H1 (cell line): Measurements from ENCODE around the gene PRMT1. TPM values are rescaled to one million over a fixed set of nuclear protein-coding genes. Genes with fewer than 3 reads are reported as not detected.

ENCODE experiments used
- CTCF ChIA-PET: fragments of 300-600 bp; sonication (Branson Sonifier 250); formaldehyde crosslinking; loops from one replicate; lab custom pipeline; 2021; ENCODE audit not compliant: partially characterized antibody; lab: Charles Lee
- POLR2A ChIA-PET: fragments of 300-600 bp; sonication (Branson Sonifier 250); formaldehyde crosslinking; loops from one replicate; lab custom pipeline; 2021; ENCODE audit warnings: inconsistent platforms; ENCODE audit not compliant: partially characterized antibody; lab: Charles Lee
- DNase-seq, 2 experiments: peaks; one replicate each; pipeline versions ENCODE4 v3.0.0 to v3.0.0-alpha.2; 2010 to 2022; ENCODE audit warnings: low spot score in 2 of 2, low read depth in 1 of 2, mixed read lengths in 1 of 2
- FAIRE-seq: peaks from 2 replicates; lab custom pipeline; 2011; peaks lifted over from hg19 to GRCh38; lab: Jason Lieb, UNC
- H2AFZ ChIP-seq: 2 replicates; pipeline ENCODE4 v1.8.1; 2012; ENCODE audit warnings: low read length, inconsistent platforms
- H2AK5ac ChIP-seq: 2 replicates; pipeline ENCODE4 v1.6.1; 2013; ENCODE audit warnings: low read depth, low read length
- H2BK120ac ChIP-seq: replicated peaks from 2 replicates; pipeline ENCODE3; 2013; ENCODE audit warnings: low read depth, low read length, inconsistent platforms
- H2BK12ac ChIP-seq: 2 replicates; pipeline ENCODE4 v1.6.1; 2013; ENCODE audit warnings: low read depth, low read length
- H2BK15ac ChIP-seq: 2 replicates; pipeline ENCODE4 v1.6.1; 2013; ENCODE audit warnings: low read length
- H2BK20ac ChIP-seq: 2 replicates; pipeline ENCODE4 v1.6.1; 2013; ENCODE audit warnings: low read length
- H2BK5ac ChIP-seq: 2 replicates; pipeline ENCODE4 v1.6.1; 2013; ENCODE audit warnings: low read depth, low read length
- H3K14ac ChIP-seq: 2 replicates; pipeline ENCODE4 v1.6.1; 2013; ENCODE audit warnings: inconsistent platforms; ENCODE audit not compliant: insufficient read length
- H3K18ac ChIP-seq: 2 replicates; pipeline ENCODE4 v1.6.1; 2013; ENCODE audit warnings: low read length; ENCODE audit errors: extremely low read depth
- H3K23ac ChIP-seq: 2 replicates; pipeline ENCODE4 v1.6.1; 2013; ENCODE audit warnings: inconsistent platforms; ENCODE audit not compliant: insufficient read length
- H3K23me2 ChIP-seq: 2 replicates; pipeline ENCODE4 v1.6.1; 2013; ENCODE audit warnings: low read depth, low read length
- H3K27ac ChIP-seq: 2 replicates; pipeline ENCODE4 v1.6.1; 2011; ENCODE audit warnings: low read depth, low read length, inconsistent platforms
- H3K27me3 ChIP-seq, 4 experiments: replicated peaks in 1 of 4; 1 replicate in 1 of 4; 2 replicates in 3 of 4; pipeline versions ENCODE4 v1.6.1 to v1.8.1; 2011 to 2013; ENCODE audit warnings: low read length in 3 of 4, mild to moderate bottlenecking in 3 of 4, inconsistent platforms in 2 of 4, mixed read lengths in 2 of 4, moderate library complexity in 1 of 4; ENCODE audit not compliant: control insufficient read depth in 3 of 4, insufficient read depth in 3 of 4; ENCODE audit errors: extremely low read depth in 1 of 4
- H3K36me3 ChIP-seq, 4 experiments: 2 replicates each; pipeline versions ENCODE4 v1.6.1 to v1.8.1; 2011 to 2013; ENCODE audit warnings: mild to moderate bottlenecking in 4 of 4, low read length in 3 of 4, moderate library complexity in 2 of 4, control low read depth in 1 of 4, inconsistent platforms in 1 of 4; ENCODE audit not compliant: insufficient read depth in 4 of 4, control insufficient read depth in 2 of 4
- H3K4ac ChIP-seq: replicated peaks from 2 replicates; pipeline ENCODE3; 2013; ENCODE audit warnings: low read length, low read depth, mixed read lengths, inconsistent platforms; ENCODE audit not compliant: insufficient read length
- H3K4me1 ChIP-seq, 4 experiments: replicated peaks in 1 of 4; 1 replicate in 1 of 4; 2 replicates in 3 of 4; pipeline versions ENCODE4 v1.6.1 to v1.8.1; 2011 to 2013; ENCODE audit warnings: low read length in 3 of 4, inconsistent platforms in 2 of 4, mixed read lengths in 1 of 4; ENCODE audit not compliant: insufficient read depth in 4 of 4, control insufficient read depth in 3 of 4
- H3K4me2 ChIP-seq, 2 experiments: 2 replicates each; pipeline versions ENCODE4 v1.6.1 to v1.8.1; 2011 to 2013; ENCODE audit warnings: low read depth in 2 of 2, low read length in 2 of 2, control low read depth in 1 of 2, inconsistent platforms in 1 of 2, mild to moderate bottlenecking in 1 of 2; ENCODE audit not compliant: insufficient read depth in 1 of 2
- H3K4me3 ChIP-seq, 4 experiments: fragments of 200-600, 300-600 bp in 1 of 4; sonication (generic), shearing (Covaris generic), sonication (Bioruptor Twin) in 1 of 4; 2 replicates each; pipeline versions ENCODE4 v1.5.1 to v1.8.1; 2011 to 2016; ENCODE audit warnings: low read length in 4 of 4, low read depth in 3 of 4, control low read depth in 2 of 4, inconsistent platforms in 2 of 4, mild to moderate bottlenecking in 2 of 4, mixed read lengths in 1 of 4, moderate library complexity in 1 of 4; ENCODE audit not compliant: insufficient read depth in 2 of 4; ENCODE audit errors: extremely low read depth in 1 of 4
- H3K56ac ChIP-seq: replicated peaks from 2 replicates; pipeline ENCODE3; 2013; ENCODE audit warnings: low read depth, mild to moderate bottlenecking, mixed read lengths, low read length, inconsistent platforms; ENCODE audit not compliant: insufficient read length
- H3K79me1 ChIP-seq: 2 replicates; pipeline ENCODE4 v1.6.1; 2013; ENCODE audit warnings: low read depth, low read length, control low read depth
- H3K79me2 ChIP-seq, 2 experiments: 2 replicates each; pipeline versions ENCODE4 v1.6.1 to v1.8.1; 2012 to 2013; ENCODE audit warnings: low read length in 2 of 2, mild to moderate bottlenecking in 2 of 2, inconsistent platforms in 1 of 2; ENCODE audit not compliant: insufficient read depth in 2 of 2, control insufficient read depth in 1 of 2
- H3K9ac ChIP-seq, 4 experiments: replicated peaks in 1 of 4; 1 replicate in 1 of 4; 2 replicates in 3 of 4; pipeline versions ENCODE4 v1.6.1 to v1.8.1; 2011 to 2013; ENCODE audit warnings: low read depth in 3 of 4, low read length in 3 of 4, control low read depth in 2 of 4, mild to moderate bottlenecking in 2 of 4, moderate library complexity in 2 of 4, inconsistent platforms in 1 of 4; ENCODE audit errors: extremely low read depth in 1 of 4
- H3K9me3 ChIP-seq, 2 experiments: 2 replicates each; pipeline versions ENCODE4 v1.6.1 to v1.8.1; 2012 to 2013; ENCODE audit warnings: mild to moderate bottlenecking in 2 of 2, moderate library complexity in 2 of 2, control low read depth in 1 of 2, inconsistent platforms in 1 of 2, low read depth in 1 of 2, low read length in 1 of 2, mixed read lengths in 1 of 2; ENCODE audit not compliant: insufficient read depth in 2 of 2
- H4K20me1 ChIP-seq, 2 experiments: replicated peaks in 1 of 2; 2 replicates each; pipeline versions ENCODE3 to v1.8.1; 2011 to 2013; ENCODE audit warnings: inconsistent platforms in 2 of 2, low read length in 2 of 2, mild to moderate bottlenecking in 1 of 2; ENCODE audit not compliant: insufficient read depth in 2 of 2, control insufficient read depth in 1 of 2
- H4K5ac ChIP-seq: 2 replicates; pipeline ENCODE4 v1.6.1; 2013; ENCODE audit warnings: low read length, low read depth, mixed read lengths, inconsistent platforms; ENCODE audit not compliant: insufficient read length
- H4K8ac ChIP-seq: 2 replicates; pipeline ENCODE4 v1.8.0; 2013; ENCODE audit warnings: mild to moderate bottlenecking, moderate library complexity, low read length, inconsistent platforms; ENCODE audit not compliant: insufficient read depth; ENCODE audit errors: extremely low read depth
- H4K91ac ChIP-seq: replicated peaks from 2 replicates; pipeline ENCODE3; 2013; ENCODE audit warnings: low read length, mixed read lengths, inconsistent platforms; ENCODE audit not compliant: insufficient read length
- WGBS, 2 experiments: shearing (Covaris generic) in 1 of 2; methylation state at CpG; one replicate each; pipeline versions ENCODE4 v1.1.6 to v1.1.7; 2013 to 2015; ENCODE audit warnings: low lambda C conversion rate in 2 of 2, mixed read lengths in 2 of 2, inconsistent platforms in 1 of 2, low coverage in 1 of 2, missing lambda C conversion rate in 1 of 2; ENCODE audit not compliant: insufficient replicate concordance in 2 of 2, insufficient coverage in 1 of 2, insufficient read length in 1 of 2; ENCODE audit errors: extremely low coverage in 1 of 2, missing lambda C conversion rate in 1 of 2; 5-methylcytosine and 5-hydroxymethylcytosine counted together
- polyA plus RNA-seq, 7 experiments: library from polyadenylated mRNA; depleted of rRNA in 3 of 7; stranded (reverse) in 5 of 7; unstranded in 2 of 7; fragments of >200 nt in 5 of 7; fragments of 200-250 nt in 2 of 7; gene quantifications; 1 replicate in 5 of 7; 2 replicates in 1 of 7; 4 replicates in 1 of 7; pipeline versions ENCODE4 v1.2.1 to v1.2.3, GENCODE V29; 2011 to 2013; ENCODE audit warnings: missing spikeins in 2 of 7, mixed read lengths in 2 of 7
- total RNA-seq: library from RNA; stranded (reverse); fragmentation: NEBNext Ultra II Directional; extraction: Animal tissue kit (Norgen Biotek cat#: 25700); gene quantifications from 2 replicates; pipeline ENCODE4 v1.2.1, GENCODE V29; 2021

The PRMT1 gene
- total and polyA plus RNA-seq, 2 of the 8 experiments (the other 6 are each of a cell fraction or from before 2014, with no cell fraction given) = 561 to 1,215 TPM

DNA sequence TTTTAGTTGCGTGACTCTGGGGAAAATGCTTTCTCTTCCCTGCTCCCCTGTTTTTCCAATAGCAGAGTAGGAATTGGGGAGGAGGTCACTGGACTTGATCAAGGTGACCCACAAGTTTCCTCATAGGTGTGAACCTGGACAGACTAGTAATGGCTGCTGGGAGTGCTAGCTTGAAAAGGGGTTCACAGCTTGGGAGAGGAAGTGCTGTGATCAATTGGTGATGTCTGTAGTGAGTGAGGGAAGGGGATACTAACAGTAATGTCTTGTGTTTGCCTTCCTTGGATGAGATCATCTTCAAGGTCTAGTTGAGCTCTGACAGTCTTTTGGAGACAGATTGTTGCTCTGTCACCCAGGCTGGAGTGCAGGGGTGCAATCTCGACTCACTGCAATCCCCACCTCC, 9.6 kb upstream of the PRMT1 start:
- Histone ChIP-seq H4K5ac (no peak overlapping the region), H2BK5ac (no peak overlapping the region), H2AFZ (no peak overlapping the region), H2BK15ac (no peak overlapping the region), H3K27ac (no peak overlapping the region), H3K23me2 (peaks cover 15% of the 10 kb centered on the region), H3K27me3 (no peaks in the 10 kb centered on the region), H3K9ac (no peak overlapping the region), H3K56ac (no peak overlapping the region), H3K4ac (no peak overlapping the region), H3K79me2 (peaks cover 5 to 32% of the 10 kb centered on the region in 2 experiments; a peak in 2 of 4 replicates), H2AK5ac (no peak overlapping the region), H3K18ac (no peak overlapping the region), H2BK120ac (no peak overlapping the region), H3K23ac (no peak overlapping the region), H3K4me1 (peaks cover 0 to 13% (median 4%) of the 10 kb centered on the region in 4 experiments; a peak in 5 of 7 replicates), H3K4me2 (no peak overlapping the region; a peak in 1 of 4 replicates), H3K79me1 (peaks cover 2% of the 10 kb centered on the region), H2BK12ac (no peak overlapping the region), H3K9me3 (no peaks in the 10 kb centered on the region), H2BK20ac (no peak overlapping the region), H4K20me1 (peaks cover 6 to 7% of the 10 kb centered on the region in 2 experiments), H3K36me3 (peaks cover 3 to 24% (median 12%) of the 10 kb centered on the region in 4 experiments; a peak in 6 of 8 replicates), H4K91ac (no peak overlapping the region), H3K4me3 (no peak overlapping the region), H4K8ac (no peak overlapping the region), H3K14ac (no peak overlapping the region)
- no peak for DNase-seq
- no peak for FAIRE-seq
- ChIA-PET CTCF (interaction anchor here (0.8 to 3.0 kb wide), 4 partner anchors 9 to 202 kb away, joined by 3 to 11 read pairs (median 4); no protein-coding TSS in a partner anchor), POLR2A (interaction anchor here (0.9 to 18.0 kb wide), 5 partner anchors 6 to 72 kb away, joined by 3 to 275 read pairs (median 10); partner anchors contain the start of genes BCL2L12, IRF3 and PRMT1)
- WGBS, 2 experiments = 95% methylated on average over 2 of the region's 2 CpGs; no CpG with 5 or more reads in 1 of the 2 experiments
